A549 (cell line): ENCODE results near the gene PDLIM3. TPM values are rescaled to one million over a fixed set of nuclear protein-coding genes. Genes with fewer than 3 reads are reported as not detected.
A peak's percentile ranks its signal among the peaks of the same experiment; 100 is the strongest.

Experiments used
- ATAC-seq, 2 experiments: fragments of 200-7000 bp in 1 of 2; fragments of >200 bp in 1 of 2; cut with Nextera tagmentation in 1 of 2; cut with Tn5 transposase in 1 of 2; 3 replicates each; pipeline versions ENCODE4 v1.8.0 to v1.9.1; 2018 to 2020; ENCODE audit warnings: mild to moderate bottlenecking in 1 of 2, moderate library complexity in 1 of 2
- CTCF ChIA-PET: fragments of 300-600 bp; sonication (Branson Sonifier 250); formaldehyde crosslinking; extraction: SDS; loops from one replicate; lab custom pipeline; 2021; ENCODE audit warnings: antibody characterized with exemption, inconsistent platforms; lab: Yijun Ruan, JAX
- POLR2A ChIA-PET: fragments of 350-600 bp; formaldehyde crosslinking; extraction: SDS; loops from one replicate; lab custom pipeline; 2021; ENCODE audit warnings: antibody characterized with exemption, inconsistent platforms; lab: Yijun Ruan, JAX
- DNase-seq, 2 experiments: peaks; one replicate each; pipeline versions ENCODE4 v3.0.0 to v3.0.0-alpha.2; 2011 to 2016; ENCODE audit warnings: low read depth in 1 of 2, low spot score in 1 of 2
- FAIRE-seq: peaks from 2 replicates; lab custom pipeline; 2011; peaks lifted over from hg19 to GRCh38; lab: Jason Lieb, UNC
- H3K27ac ChIP-seq, 2 experiments: fragments of >200 bp; sonication (Bioruptor Twin); formaldehyde crosslinking; 3 replicates each; pipeline ENCODE4 v1.5.1; 2016 to 2017
- H3K4me1 ChIP-seq: fragments of >200 bp; sonication (Bioruptor Twin); formaldehyde crosslinking; 3 replicates; pipeline ENCODE4 v1.6.1; 2016
- H3K4me2 ChIP-seq: fragments of >200 bp; sonication (Bioruptor Twin); formaldehyde crosslinking; 3 replicates; pipeline ENCODE4 v1.6.1; 2016
- H3K4me3 ChIP-seq: fragments of >200 bp; sonication (Bioruptor Twin); formaldehyde crosslinking; 3 replicates; pipeline ENCODE4 v1.5.1; 2016
- H3K9me3 ChIP-seq: fragments of >200 bp; sonication (Bioruptor Twin); formaldehyde crosslinking; 3 replicates; pipeline ENCODE4 v1.6.1; 2016
- ATOH8 ChIP-seq: fragments of 250-450 bp; sonication (Bioruptor Pico); IDR thresholded peaks from 2 replicates; pipeline ENCODE4 v1.5.0; 2020; ENCODE audit warnings: low read depth, mild to moderate bottlenecking, moderate library complexity
- CHD2 ChIP-seq: fragments of 150-350 bp; IDR thresholded peaks from 2 replicates; pipeline ENCODE4 v1.6.1; 2014; ENCODE audit warnings: low read length; ENCODE audit not compliant: partially characterized antibody
- CHD4 ChIP-seq: fragments of 200-600 bp; sonication (generic); IDR thresholded peaks from 2 replicates; pipeline ENCODE4 v1.6.1; 2016; ENCODE audit warnings: antibody characterized with exemption, mild to moderate bottlenecking, borderline replicate concordance
- EHF ChIP-seq: fragments of 250-450 bp; sonication (Bioruptor Pico); IDR thresholded peaks from 2 replicates; pipeline ENCODE4 v1.5.0; 2020; ENCODE audit warnings: mild to moderate bottlenecking
- EHMT2 ChIP-seq: fragments of 200-600 bp; sonication (generic); IDR thresholded peaks from 2 replicates; pipeline ENCODE4 v1.6.1; 2016; ENCODE audit warnings: antibody characterized with exemption, low read depth, mild to moderate bottlenecking, moderate library complexity
- EP300 ChIP-seq, 2 experiments: fragments of >200 bp; sonication (Bioruptor Twin); formaldehyde crosslinking; IDR thresholded peaks; 2 replicates in 1 of 2; 3 replicates in 1 of 2; pipeline ENCODE4 v1.6.1; 2016 to 2017
- FOSB ChIP-seq: fragments of 250-450 bp; sonication (Bioruptor Pico); IDR thresholded peaks from 2 replicates; pipeline ENCODE4 v1.5.0; 2020; ENCODE audit warnings: mild to moderate bottlenecking, moderate library complexity
- HDAC2 ChIP-seq: fragments of 200-600 bp; sonication (generic); IDR thresholded peaks from 2 replicates; pipeline ENCODE4 v1.6.1; 2016
- HOXA7 ChIP-seq: fragments of 250-450 bp; sonication (Bioruptor Pico); IDR thresholded peaks from 2 replicates; pipeline ENCODE4 v1.5.0; 2020; ENCODE audit warnings: mild to moderate bottlenecking, moderate library complexity
- HOXB13 ChIP-seq: fragments of 250-450 bp; sonication (Bioruptor Pico); IDR thresholded peaks from 2 replicates; pipeline ENCODE4 v1.5.0; 2020; ENCODE audit warnings: low read depth, mild to moderate bottlenecking, moderate library complexity
- HOXB5 ChIP-seq: fragments of 250-450 bp; sonication (Bioruptor Pico); IDR thresholded peaks from 2 replicates; pipeline ENCODE4 v1.5.0; 2020; ENCODE audit warnings: mild to moderate bottlenecking, moderate library complexity
- KDM1A ChIP-seq: fragments of 200-600 bp; sonication (generic); IDR thresholded peaks from 2 replicates; pipeline ENCODE4 v1.6.1; 2016; ENCODE audit warnings: low read depth, mild to moderate bottlenecking
- MYC ChIP-seq: IDR thresholded peaks from 2 replicates; pipeline ENCODE4 v1.6.1; 2012; ENCODE audit warnings: mild to moderate bottlenecking, inconsistent platforms, low read length, improper control_type of control experiment, borderline replicate concordance
- RAD21 ChIP-seq, 2 experiments: fragments of >200 bp in 1 of 2; sonication (Bioruptor Twin) in 1 of 2; formaldehyde crosslinking in 1 of 2; IDR thresholded peaks in 1 of 2; conservative IDR thresholded peaks in 1 of 2; 2 replicates in 1 of 2; 3 replicates in 1 of 2; pipeline ENCODE4 v1.6.1; 2012 to 2018; ENCODE audit warnings: inconsistent platforms in 1 of 2
- RARB ChIP-seq: fragments of 250-450 bp; sonication (Bioruptor Pico); IDR thresholded peaks from 2 replicates; pipeline ENCODE4 v1.8.0; 2021; ENCODE audit warnings: mild to moderate bottlenecking, moderate library complexity
- RNF2 ChIP-seq: fragments of 200-600 bp; sonication (generic); IDR thresholded peaks from 2 replicates; pipeline ENCODE4 v1.6.1; 2016; ENCODE audit warnings: low read depth, mild to moderate bottlenecking, antibody characterized with exemption, moderate library complexity, borderline replicate concordance
- ZNF302 ChIP-seq: fragments of 250-450 bp; sonication (Bioruptor Pico); IDR thresholded peaks from 2 replicates; pipeline ENCODE4 v1.9.0; 2021; ENCODE audit warnings: inconsistent platforms, mild to moderate bottlenecking, moderate library complexity
- WGBS: methylation state at CpG from one replicate; pipeline ENCODE4 v1.1.6; 2017; ENCODE audit errors: missing lambda C conversion rate; 5-methylcytosine and 5-hydroxymethylcytosine counted together
- polyA plus RNA-seq, 4 experiments: library from polyadenylated mRNA; depleted of rRNA in 3 of 4; stranded (reverse); fragments of >200 nt; fragmentation: RNase III in 1 of 4; extraction: RNeasy Plus Mini Kit Qiagen cat#74134 plus additional on column Dnase treatment in 1 of 4; gene quantifications; 2 replicates in 3 of 4; 3 replicates in 1 of 4; pipeline ENCODE4 v1.2.3, GENCODE V29; 2011 to 2017
- TF ChIP-seq, protein P1 (sequence below): fragments of >200 bp; sonication (Bioruptor Twin); formaldehyde crosslinking; IDR thresholded peaks from 3 replicates; pipeline ENCODE4 v1.6.1; 2016
- TF ChIP-seq, protein P2 (sequence below): IDR thresholded peaks from 2 replicates; pipeline ENCODE4 v1.6.1; 2012; ENCODE audit warnings: low read depth, borderline replicate concordance
- TF ChIP-seq, protein P3 (sequence below): fragments of >200 bp; sonication (Bioruptor Twin); formaldehyde crosslinking; IDR thresholded peaks from 2 replicates; pipeline ENCODE4 v1.6.1; 2016
- TF ChIP-seq, protein P4 (sequence below): fragments of >200 bp; sonication (Bioruptor Twin); formaldehyde crosslinking; IDR thresholded peaks from 3 replicates; pipeline ENCODE4 v1.5.1; 2016

The PDLIM3 gene
- polyA plus RNA-seq, 2 of the 4 experiments (the other 2 are of a cell fraction) = 0.18 to 0.37 TPM

DNA sequence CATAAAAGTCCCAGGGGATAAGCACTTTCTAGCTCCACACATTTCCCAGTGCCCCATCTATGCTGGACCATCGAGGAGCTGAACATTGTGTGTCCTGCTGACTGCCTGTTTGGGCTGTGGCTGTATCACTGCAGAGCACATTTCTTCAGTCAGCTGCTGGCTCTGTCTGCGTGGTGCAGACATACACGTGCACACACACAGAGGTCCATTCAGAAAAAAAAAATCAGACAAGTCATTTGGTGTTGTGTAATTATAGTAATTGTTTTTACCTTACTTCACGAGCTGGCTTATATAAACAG lies 1.1 kb upstream of the PDLIM3 start:
- peak in 1 of 2 experiments; percentile 42; a peak in 1 of 6 replicates for ATAC-seq
- Histone ChIP-seq H3K4me3 (no peak overlapping the region), H3K4me2 (no peak overlapping the region), H3K4me1 (no peaks in the 10 kb centered on the region), H3K9me3 (no peaks in the 10 kb centered on the region), H3K27ac (no peak overlapping the region)
- POLR2A ChIA-PET = no interaction called here
- TF ChIP-seq FOSB (CRISPR knock-in tag) (no peak), HDAC2 (no peak), RARB (CRISPR knock-in tag) (no peak), CHD4 (no peak), EHMT2 (no peak), ZNF302 (CRISPR knock-in tag) (no peak), HOXA7 (CRISPR knock-in tag) (no peak), EP300 (IDR thresholded peaks at IDR 0.05) (no peak)
- TF ChIP-seq, protein P1, sequence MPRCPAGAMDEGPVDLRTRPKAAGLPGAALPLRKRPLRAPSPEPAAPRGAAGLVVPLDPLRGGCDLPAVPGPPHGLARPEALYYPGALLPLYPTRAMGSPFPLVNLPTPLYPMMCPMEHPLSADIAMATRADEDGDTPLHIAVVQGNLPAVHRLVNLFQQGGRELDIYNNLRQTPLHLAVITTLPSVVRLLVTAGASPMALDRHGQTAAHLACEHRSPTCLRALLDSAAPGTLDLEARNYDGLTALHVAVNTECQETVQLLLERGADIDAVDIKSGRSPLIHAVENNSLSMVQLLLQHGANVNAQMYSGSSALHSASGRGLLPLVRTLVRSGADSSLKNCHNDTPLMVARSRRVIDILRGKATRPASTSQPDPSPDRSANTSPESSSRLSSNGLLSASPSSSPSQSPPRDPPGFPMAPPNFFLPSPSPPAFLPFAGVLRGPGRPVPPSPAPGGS = no peak
- TF ChIP-seq, protein P2, sequence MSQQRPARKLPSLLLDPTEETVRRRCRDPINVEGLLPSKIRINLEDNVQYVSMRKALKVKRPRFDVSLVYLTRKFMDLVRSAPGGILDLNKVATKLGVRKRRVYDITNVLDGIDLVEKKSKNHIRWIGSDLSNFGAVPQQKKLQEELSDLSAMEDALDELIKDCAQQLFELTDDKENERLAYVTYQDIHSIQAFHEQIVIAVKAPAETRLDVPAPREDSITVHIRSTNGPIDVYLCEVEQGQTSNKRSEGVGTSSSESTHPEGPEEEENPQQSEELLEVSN = no peak
- DNase-seq = no peak
- WGBS = 12% methylated on average over 4 of the region's 4 CpGs
- no peak for FAIRE-seq
- CTCF ChIA-PET = no interaction called here

DNA sequence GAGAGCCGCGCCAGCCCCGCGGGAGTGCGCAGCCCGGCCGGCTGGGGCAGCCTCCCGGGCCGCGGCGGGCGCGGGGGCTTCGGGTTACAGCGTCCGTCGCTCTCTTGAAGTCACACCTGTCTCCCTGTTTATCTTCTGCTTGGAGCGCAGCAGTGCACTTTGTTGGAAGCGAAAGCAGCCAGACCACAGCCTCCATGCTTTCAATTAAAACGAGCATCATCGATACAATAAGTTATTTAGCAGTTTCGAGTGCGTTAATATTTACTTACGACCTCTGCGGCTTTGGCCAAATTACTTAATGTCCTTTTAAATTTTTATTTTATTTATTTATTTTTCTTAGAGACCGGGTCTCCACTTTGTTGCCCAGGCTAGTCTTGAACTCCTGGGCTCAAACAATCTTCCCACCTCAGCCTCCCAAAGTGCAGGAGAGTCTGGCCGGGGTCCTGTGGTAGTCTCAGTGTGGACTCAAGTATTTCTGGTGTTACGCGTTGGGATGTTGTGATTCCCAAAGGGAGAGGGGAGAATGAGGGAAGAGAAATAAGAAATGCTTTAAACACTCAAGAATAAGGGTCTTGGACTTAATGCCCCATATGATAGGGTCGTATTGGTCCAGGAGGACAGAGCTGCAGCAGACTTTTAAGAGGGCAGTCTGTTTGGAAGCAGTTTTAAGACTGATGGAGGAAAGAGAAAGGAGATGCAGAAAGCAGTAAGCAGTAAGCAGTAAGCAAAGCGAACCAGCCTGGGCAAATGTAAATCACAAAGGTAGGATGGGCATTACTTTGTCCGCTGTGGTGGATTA lies 504 bp upstream of the PDLIM3 start:
- POLR2A ChIA-PET = interaction anchor here (0.5 to 0.9 kb wide), 4 partner anchors 11 to 157 kb away, joined by 3 to 7 read pairs (median 3); partner anchors contain the start of gene CCDC110
- WGBS = 29% methylated on average over 15 of the region's 32 CpGs
- no peak for TF ChIP-seq CHD2
- no peak for TF ChIP-seq FOSB (CRISPR knock-in tag)
- TF ChIP-seq MYC = no peak
- peak; percentile 89; the same call in 1 of the 2 replicates for TF ChIP-seq RNF2
- TF ChIP-seq ATOH8 = no peak
- no peak for TF ChIP-seq HOXB5
- no peak for TF ChIP-seq KDM1A
- TF ChIP-seq, all 56 proteins: peak for 1
- FAIRE-seq = no peak
- peak overlapping the region in 1 of 2 experiments; percentile 44; a peak in 1 of 6 replicates for H3K27ac ChIP-seq
- H3K4me2 ChIP-seq = peak overlapping the region; percentile 99
- no peaks in the 10 kb centered on the region for H3K4me1 ChIP-seq
- no peak for DNase-seq
- H3K9me3 ChIP-seq = no peaks in the 10 kb centered on the region
- CTCF ChIA-PET = interaction anchor here (0.9 kb wide), 1 partner anchor 28 kb away, joined by 3 read pairs; no protein-coding TSS in a partner anchor
- peak overlapping the region; percentile 49 for H3K4me3 ChIP-seq
- peak in 1 of 2 experiments; percentile 58; a peak in 3 of 6 replicates for ATAC-seq

GRCh38 chr4:185534511-185534865 lies 819 bp downstream of the PDLIM3 start:
- DNase-seq (no peak), FAIRE-seq (no peak), ATAC-seq (peak; percentile 49 to 68; a peak in 4 of 6 replicates)
- TF ChIP-seq, protein P1 = no peak
- no peak for TF ChIP-seq EHF
- no peak for TF ChIP-seq RAD21 (conservative IDR thresholded peaks at IDR 0.05 in 1 of 2, IDR thresholded peaks at IDR 0.05 in 1 of 2)
- TF ChIP-seq, protein P3, sequence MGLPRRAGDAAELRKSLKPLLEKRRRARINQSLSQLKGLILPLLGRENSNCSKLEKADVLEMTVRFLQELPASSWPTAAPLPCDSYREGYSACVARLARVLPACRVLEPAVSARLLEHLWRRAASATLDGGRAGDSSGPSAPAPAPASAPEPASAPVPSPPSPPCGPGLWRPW = no peak
- no peak for TF ChIP-seq EP300 (IDR thresholded peaks at IDR 0.05)
- peak; percentile 53; the same call in 1 of the 2 replicates for TF ChIP-seq RNF2
- no peak for TF ChIP-seq HOXB13
- no peak for TF ChIP-seq CHD4
- TF ChIP-seq, protein P4, sequence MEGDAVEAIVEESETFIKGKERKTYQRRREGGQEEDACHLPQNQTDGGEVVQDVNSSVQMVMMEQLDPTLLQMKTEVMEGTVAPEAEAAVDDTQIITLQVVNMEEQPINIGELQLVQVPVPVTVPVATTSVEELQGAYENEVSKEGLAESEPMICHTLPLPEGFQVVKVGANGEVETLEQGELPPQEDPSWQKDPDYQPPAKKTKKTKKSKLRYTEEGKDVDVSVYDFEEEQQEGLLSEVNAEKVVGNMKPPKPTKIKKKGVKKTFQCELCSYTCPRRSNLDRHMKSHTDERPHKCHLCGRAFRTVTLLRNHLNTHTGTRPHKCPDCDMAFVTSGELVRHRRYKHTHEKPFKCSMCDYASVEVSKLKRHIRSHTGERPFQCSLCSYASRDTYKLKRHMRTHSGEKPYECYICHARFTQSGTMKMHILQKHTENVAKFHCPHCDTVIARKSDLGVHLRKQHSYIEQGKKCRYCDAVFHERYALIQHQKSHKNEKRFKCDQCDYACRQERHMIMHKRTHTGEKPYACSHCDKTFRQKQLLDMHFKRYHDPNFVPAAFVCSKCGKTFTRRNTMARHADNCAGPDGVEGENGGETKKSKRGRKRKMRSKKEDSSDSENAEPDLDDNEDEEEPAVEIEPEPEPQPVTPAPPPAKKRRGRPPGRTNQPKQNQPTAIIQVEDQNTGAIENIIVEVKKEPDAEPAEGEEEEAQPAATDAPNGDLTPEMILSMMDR = no peak
- Histone ChIP-seq H3K27ac (no peak overlapping the region), H3K9me3 (no peaks in the 10 kb centered on the region), H3K4me2 (peak overlapping the region; percentile 99), H3K4me1 (no peaks in the 10 kb centered on the region), H3K4me3 (peak overlapping the region; percentile 49)
- POLR2A ChIA-PET = no interaction called here
- 9% methylated on average over 4 of the region's 10 CpGs for WGBS
- CTCF ChIA-PET = interaction anchor here (0.9 kb wide), 1 partner anchor 30 kb away, joined by 3 read pairs; no protein-coding TSS in a partner anchor
